CD14-positive monocyte (primary cell): ENCODE data around the gene STK31. TPM values are rescaled to one million over a fixed set of nuclear protein-coding genes. Genes with fewer than 3 reads are reported as not detected.

Source experiments
- DNase-seq, 3 donors: peaks; one replicate each; pipeline ENCODE4 v3.0.0-alpha.2; 2011 to 2022
- H2AFZ ChIP-seq: 2 replicates; pipeline ENCODE4 v1.6.0; 2012; ENCODE audit warnings: mild to moderate bottlenecking, low read depth, low read length, inconsistent platforms; ENCODE audit not compliant: insufficient read depth, poor library complexity, severe bottlenecking
- H3K27ac ChIP-seq, 2 donors: 1 replicate in 1 of 2; 2 replicates in 1 of 2; pipeline ENCODE4 v1.5.1; 2012 to 2013; ENCODE audit warnings: low read length in 2 of 2, control low read depth in 1 of 2, inconsistent platforms in 1 of 2, low read depth in 1 of 2, mild to moderate bottlenecking in 1 of 2
- H3K27me3 ChIP-seq, 2 donors: one replicate each; pipeline versions ENCODE4 v1.6.0 to v1.6.1; 2011 to 2013; ENCODE audit warnings: low read length in 2 of 2; ENCODE audit not compliant: control insufficient read depth in 2 of 2, insufficient read depth in 2 of 2
- H3K36me3 ChIP-seq, 2 donors: replicated peaks in 1 of 2; 1 replicate in 1 of 2; 2 replicates in 1 of 2; pipeline versions ENCODE4 v1.5.1 to v1.6.1; 2012 to 2013; ENCODE audit warnings: low read length in 2 of 2, control low read depth in 1 of 2, inconsistent platforms in 1 of 2, mild to moderate bottlenecking in 1 of 2; ENCODE audit not compliant: insufficient read depth in 2 of 2, control insufficient read depth in 1 of 2
- H3K4me1 ChIP-seq, 2 donors: 1 replicate in 1 of 2; 2 replicates in 1 of 2; pipeline versions ENCODE4 v1.5.1 to v1.6.1; 2012 to 2013; ENCODE audit warnings: low read length in 2 of 2, control low read depth in 1 of 2, inconsistent platforms in 1 of 2, mild to moderate bottlenecking in 1 of 2, moderate library complexity in 1 of 2; ENCODE audit not compliant: insufficient read depth in 2 of 2, control insufficient read depth in 1 of 2
- H3K4me2 ChIP-seq: replicated peaks from 2 replicates; pipeline ENCODE3; 2012; ENCODE audit warnings: low read length, moderate library complexity, mild to moderate bottlenecking; ENCODE audit not compliant: poor library complexity, severe bottlenecking; ENCODE audit errors: extremely low read depth
- H3K4me3 ChIP-seq, 3 experiments: fragments of 200-600 bp in 1 of 3; sonication (generic) in 1 of 3; replicated peaks in 1 of 3; 1 replicate in 2 of 3; 2 replicates in 1 of 3; pipeline ENCODE4 v1.5.1; 2011 to 2013; ENCODE audit warnings: low read length in 3 of 3, mild to moderate bottlenecking in 3 of 3, control low read depth in 2 of 3, low read depth in 2 of 3, inconsistent platforms in 1 of 3, moderate library complexity in 1 of 3
- H3K79me2 ChIP-seq: 2 replicates; pipeline ENCODE4 v1.6.0; 2012; ENCODE audit warnings: mild to moderate bottlenecking, control low read depth, inconsistent platforms, low read length, moderate library complexity; ENCODE audit not compliant: insufficient read depth
- H3K9ac ChIP-seq: 2 replicates; pipeline ENCODE4 v1.6.0; 2017; ENCODE audit warnings: low read length, mild to moderate bottlenecking; ENCODE audit not compliant: insufficient read depth, poor library complexity, severe bottlenecking
- H3K9me3 ChIP-seq, 2 donors: replicated peaks in 1 of 2; 1 replicate in 1 of 2; 2 replicates in 1 of 2; pipeline versions ENCODE4 v1.5.1 to v1.6.1; 2012 to 2013; ENCODE audit warnings: low read length in 2 of 2, control low read depth in 1 of 2; ENCODE audit not compliant: control insufficient read depth in 1 of 2, insufficient read depth in 1 of 2
- H4K20me1 ChIP-seq: 2 replicates; pipeline ENCODE4 v1.6.0; 2012; ENCODE audit warnings: mild to moderate bottlenecking, low read length, control low read depth, moderate library complexity; ENCODE audit not compliant: insufficient read depth
- H3K27ac Mint-ChIP-seq, 7 donors: one replicate each; pipeline ENCODE4 v1.8.0; 2020; ENCODE audit warnings: mild to moderate bottlenecking in 7 of 7, mixed read lengths in 7 of 7, moderate library complexity in 6 of 7, inconsistent platforms in 2 of 7
- H3K27me3 Mint-ChIP-seq, 3 donors: one replicate each; pipeline ENCODE4 v1.8.0; 2021 to 2022; ENCODE audit warnings: low read depth in 3 of 3, mild to moderate bottlenecking in 3 of 3, mixed read lengths in 3 of 3, moderate library complexity in 3 of 3, inconsistent platforms in 1 of 3
- H3K36me3 Mint-ChIP-seq, 2 donors: one replicate each; pipeline ENCODE4 v1.8.0; 2020; ENCODE audit warnings: mixed read lengths in 2 of 2, inconsistent platforms in 1 of 2, mild to moderate bottlenecking in 1 of 2
- H3K4me1 Mint-ChIP-seq: one replicate; pipeline ENCODE4 v1.8.0; 2020; ENCODE audit warnings: mild to moderate bottlenecking, mixed read lengths
- H3K4me3 Mint-ChIP-seq, 2 donors: one replicate each; pipeline ENCODE4 v1.8.0; 2020; ENCODE audit warnings: mild to moderate bottlenecking in 2 of 2, mixed read lengths in 2 of 2, moderate library complexity in 1 of 2
- H3K9me3 Mint-ChIP-seq, 7 donors: one replicate each; pipeline ENCODE4 v1.8.0; 2020 to 2022; ENCODE audit warnings: mixed read lengths in 7 of 7, mild to moderate bottlenecking in 6 of 7, moderate library complexity in 6 of 7, inconsistent platforms in 2 of 7
- CTCF ChIP-seq: fragments of 200-600 bp; IDR thresholded peaks from one replicate; pipeline ENCODE4 v1.8.0; 2022; ENCODE audit warnings: antibody characterized with exemption, mild to moderate bottlenecking
- WGBS: methylation state at CpG from one replicate; pipeline ENCODE4 v1.1.5; 2013; ENCODE audit warnings: missing lambda C conversion rate; ENCODE audit not compliant: insufficient coverage; 5-methylcytosine and 5-hydroxymethylcytosine counted together
- intact Hi-C, 2 donors: fragments of 100-400 bp; cut with micrococcal nuclease; formaldehyde crosslinking; loops; one replicate each; pipeline versions ENCODE4 v1.15.0 to v1.15.1; 2023
- polyA plus RNA-seq, 3 donors: library from polyadenylated mRNA; depleted of rRNA in 1 of 3; unstranded in 2 of 3; stranded (reverse) in 1 of 3; fragments of 300-500 nt in 2 of 3; fragments of >200 nt in 1 of 3; fragmentation: Illumina TruSeq in 2 of 3; gene quantifications; 1 replicate in 2 of 3; 2 replicates in 1 of 3; pipeline ENCODE4 v1.2.3, GENCODE V29; 2012 to 2021

The STK31 gene
- polyA plus RNA-seq, 3 donors: 0.11 TPM; not detected in 2

GRCh38 chr7:23709081-23709750 lies 803 bp upstream of the STK31 start:
- Mint-ChIP-seq H3K9me3 (peaks cover 4 to 18% (median 16%) of the 10 kb centered on the region in 7 donors), H3K4me3 (no peak overlapping the region), H3K4me1 (no peaks in the 10 kb centered on the region), H3K36me3 (peaks cover 9 to 16% of the 10 kb centered on the region in 2 donors), H3K27me3 (peaks cover 0 to 2% (median 0%) of the 10 kb centered on the region in 3 donors), H3K27ac (no peak overlapping the region)
- Histone ChIP-seq H3K4me2 (no peak overlapping the region), H3K27ac (no peak overlapping the region), H3K36me3 (peaks cover 0 to 15% of the 10 kb centered on the region in 2 donors), H3K9ac (no peak overlapping the region), H3K4me3 (no peak overlapping the region), H4K20me1 (no peaks in the 10 kb centered on the region), H3K79me2 (no peaks in the 10 kb centered on the region), H3K4me1 (no peaks in the 10 kb centered on the region), H3K27me3 (no peaks in the 10 kb centered on the region), H3K9me3 (peaks cover 8 to 10% of the 10 kb centered on the region in 2 donors), H2AFZ (no peak overlapping the region)
- no peak for DNase-seq
- no peak for TF ChIP-seq CTCF
- intact Hi-C loops: no loop called here
- WGBS: no CpG with 5 or more reads among the region's 7 CpGs

- H3K9me3 Mint-ChIP-seq: no peaks in the 10 kb centered on the region
- intact Hi-C loops: loop anchor here (2.0 to 10.0 kb wide), 4 partner anchors 140 to 438 kb away; no protein-coding TSS in a partner anchor
- H3K27ac ChIP-seq: no peak overlapping the region
Observed at GRCh38 chr7:23712368-23713284, 2.6 kb downstream of the STK31 start.

More at GRCh38 chr7:23712368-23713284, 2.6 kb downstream of the STK31 start:
- Mint-ChIP-seq H3K36me3 (no peaks in the 10 kb centered on the region), H3K27me3 (peaks cover 0 to 2% (median 1%) of the 10 kb centered on the region in 3 donors), H3K4me1 (no peaks in the 10 kb centered on the region), H3K4me3 (no peak overlapping the region), H3K27ac (no peak overlapping the region)
- Histone ChIP-seq H3K4me3 (no peak overlapping the region), H3K27me3 (no peaks in the 10 kb centered on the region), H3K79me2 (no peaks in the 10 kb centered on the region), H3K9me3 (no peaks in the 10 kb centered on the region), H3K4me1 (no peaks in the 10 kb centered on the region), H3K36me3 (no peaks in the 10 kb centered on the region), H2AFZ (no peak overlapping the region), H3K4me2 (no peak overlapping the region), H3K9ac (no peak overlapping the region), H4K20me1 (no peaks in the 10 kb centered on the region)
- peak; percentile 9 to 44 (median 32) for DNase-seq
- peak; percentile 67 for TF ChIP-seq CTCF
- 0% methylated on average over 2 of the region's 8 CpGs for WGBS
